OCI-LY3 (cell line): Measurements from ENCODE around the gene PLD4.

Experiments used
- H2AFZ ChIP-seq: fragments of 200-600, 300-600 bp; shearing (Covaris generic); 2 replicates; pipeline ENCODE4 v1.6.0; 2014; ENCODE audit warnings: antibody characterized with exemption, low read depth, low read length
- H3K27ac ChIP-seq: fragments of 200-600, 300-600 bp; sonication (generic); 2 replicates; pipeline ENCODE4 v1.5.1; 2014; ENCODE audit warnings: mild to moderate bottlenecking, low read length, moderate library complexity, mixed read lengths
- H3K27me3 ChIP-seq: fragments of 200-600, 300-600 bp; sonication (generic); 2 replicates; pipeline ENCODE4 v1.6.1; 2014; ENCODE audit warnings: low read depth, low read length, mixed read lengths
- H3K36me3 ChIP-seq: fragments of 200-600, 300-600 bp; sonication (generic); replicated peaks from 2 replicates; pipeline ENCODE3; 2014; ENCODE audit warnings: low read depth, low read length, mixed read lengths
- H3K4me1 ChIP-seq: fragments of 300-600, 200-600 bp; sonication (generic); 2 replicates; pipeline ENCODE4 v1.6.1; 2014; ENCODE audit warnings: low read length, mixed read lengths
- H3K4me2 ChIP-seq: fragments of 200-600, 300-600 bp; sonication (generic); 2 replicates; pipeline ENCODE4 v1.6.1; 2014; ENCODE audit warnings: low read length, mixed read lengths
- H3K4me3 ChIP-seq: fragments of 300-600, 200-600 bp; sonication (generic); 2 replicates; pipeline ENCODE4 v1.5.1; 2014; ENCODE audit warnings: antibody characterized with exemption, mild to moderate bottlenecking, low read length, moderate library complexity
- H3K79me2 ChIP-seq: fragments of 300-600, 200-600 bp; shearing (Covaris generic); 2 replicates; pipeline ENCODE4 v1.6.1; 2014; ENCODE audit warnings: mild to moderate bottlenecking, low read length, mixed read lengths
- H3K9ac ChIP-seq: fragments of 300-600, 200-600 bp; shearing (Covaris generic); 2 replicates; pipeline ENCODE4 v1.6.0; 2014; ENCODE audit warnings: mild to moderate bottlenecking, low read length, moderate library complexity
- H3K9me3 ChIP-seq: fragments of 200-600, 300-600 bp; shearing (Covaris generic); 2 replicates; pipeline ENCODE4 v1.6.1; 2014; ENCODE audit warnings: low read length, mixed read lengths; ENCODE audit not compliant: insufficient read depth
- H4K20me1 ChIP-seq: fragments of 200-600, 300-600 bp; sonication (generic); 2 replicates; pipeline ENCODE4 v1.6.1; 2016; ENCODE audit warnings: low read length, mixed read lengths; ENCODE audit not compliant: insufficient read depth
- EZH2phosphoT487 ChIP-seq: fragments of 200-600 bp; shearing (Covaris generic); IDR thresholded peaks from 2 replicates; pipeline ENCODE4 v1.6.1; 2018; ENCODE audit warnings: antibody characterized with exemption, mixed run types, low read depth
- TF ChIP-seq, protein P1 (sequence below): fragments of 200-600, 300-600 bp; sonication (generic); IDR thresholded peaks from 2 replicates; pipeline ENCODE4 v1.5.1; 2014; ENCODE audit warnings: antibody characterized with exemption, low read length, low read depth

The PLD4 gene

DNA sequence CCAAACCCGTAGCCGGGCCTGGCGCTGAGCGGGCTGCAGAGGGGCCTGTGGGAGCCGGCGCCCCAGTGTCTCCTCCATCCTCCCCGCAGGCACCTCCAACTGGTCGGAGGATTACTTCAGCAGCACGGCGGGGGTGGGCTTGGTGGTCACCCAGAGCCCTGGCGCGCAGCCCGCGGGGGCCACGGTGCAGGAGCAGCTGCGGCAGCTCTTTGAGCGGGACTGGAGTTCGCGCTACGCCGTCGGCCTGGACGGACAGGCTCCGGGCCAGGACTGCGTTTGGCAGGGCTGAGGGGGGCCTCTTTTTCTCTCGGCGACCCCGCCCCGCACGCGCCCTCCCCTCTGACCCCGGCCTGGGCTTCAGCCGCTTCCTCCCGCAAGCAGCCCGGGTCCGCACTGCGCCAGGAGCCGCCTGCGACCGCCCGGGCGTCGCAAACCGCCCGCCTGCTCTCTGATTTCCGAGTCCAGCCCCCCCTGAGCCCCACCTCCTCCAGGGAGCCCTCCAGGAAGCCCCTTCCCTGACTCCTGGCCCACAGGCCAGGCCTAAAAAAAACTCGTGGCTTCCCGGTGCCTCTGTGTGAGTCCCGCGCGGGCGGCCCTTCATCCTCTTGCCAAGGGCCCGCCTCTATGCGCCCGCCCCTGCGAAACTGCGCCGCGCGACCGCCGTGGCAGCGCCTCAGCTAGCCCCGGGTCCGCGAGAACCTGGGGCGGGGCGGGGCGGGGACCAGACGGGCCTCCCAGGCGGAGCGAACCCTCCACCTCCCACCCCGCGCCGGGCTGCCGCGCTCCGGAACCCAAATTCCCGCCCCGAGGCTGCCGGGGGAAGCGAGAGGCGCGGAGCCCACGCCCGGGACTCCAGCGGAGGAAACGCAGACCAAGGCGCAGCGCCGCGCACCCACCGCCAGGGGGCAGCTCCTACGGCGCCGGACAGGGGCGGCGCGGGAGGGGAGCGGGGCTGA, 8.3 kb downstream of the PLD4 start:
- peaks cover 9% of the 10 kb centered on the region for H3K79me2 ChIP-seq
- TF ChIP-seq, protein P1, sequence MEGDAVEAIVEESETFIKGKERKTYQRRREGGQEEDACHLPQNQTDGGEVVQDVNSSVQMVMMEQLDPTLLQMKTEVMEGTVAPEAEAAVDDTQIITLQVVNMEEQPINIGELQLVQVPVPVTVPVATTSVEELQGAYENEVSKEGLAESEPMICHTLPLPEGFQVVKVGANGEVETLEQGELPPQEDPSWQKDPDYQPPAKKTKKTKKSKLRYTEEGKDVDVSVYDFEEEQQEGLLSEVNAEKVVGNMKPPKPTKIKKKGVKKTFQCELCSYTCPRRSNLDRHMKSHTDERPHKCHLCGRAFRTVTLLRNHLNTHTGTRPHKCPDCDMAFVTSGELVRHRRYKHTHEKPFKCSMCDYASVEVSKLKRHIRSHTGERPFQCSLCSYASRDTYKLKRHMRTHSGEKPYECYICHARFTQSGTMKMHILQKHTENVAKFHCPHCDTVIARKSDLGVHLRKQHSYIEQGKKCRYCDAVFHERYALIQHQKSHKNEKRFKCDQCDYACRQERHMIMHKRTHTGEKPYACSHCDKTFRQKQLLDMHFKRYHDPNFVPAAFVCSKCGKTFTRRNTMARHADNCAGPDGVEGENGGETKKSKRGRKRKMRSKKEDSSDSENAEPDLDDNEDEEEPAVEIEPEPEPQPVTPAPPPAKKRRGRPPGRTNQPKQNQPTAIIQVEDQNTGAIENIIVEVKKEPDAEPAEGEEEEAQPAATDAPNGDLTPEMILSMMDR = peak; percentile 42
- no peak for TF ChIP-seq EZH2phosphoT487
- H3K4me1 ChIP-seq = peaks cover 11% of the 10 kb centered on the region
- H3K9ac ChIP-seq = no peak overlapping the region
- no peak overlapping the region for H2AFZ ChIP-seq
- peak overlapping the region; percentile 31 for H3K4me3 ChIP-seq
- peak overlapping the region; percentile 47 for H3K4me2 ChIP-seq
- peaks cover 36% of the 10 kb centered on the region for H4K20me1 ChIP-seq
- no peaks in the 10 kb centered on the region for H3K9me3 ChIP-seq
- H3K27me3 ChIP-seq = peaks cover 11% of the 10 kb centered on the region
- H3K36me3 ChIP-seq = peaks cover 43% of the 10 kb centered on the region
- H3K27ac ChIP-seq = no peak overlapping the region

DNA sequence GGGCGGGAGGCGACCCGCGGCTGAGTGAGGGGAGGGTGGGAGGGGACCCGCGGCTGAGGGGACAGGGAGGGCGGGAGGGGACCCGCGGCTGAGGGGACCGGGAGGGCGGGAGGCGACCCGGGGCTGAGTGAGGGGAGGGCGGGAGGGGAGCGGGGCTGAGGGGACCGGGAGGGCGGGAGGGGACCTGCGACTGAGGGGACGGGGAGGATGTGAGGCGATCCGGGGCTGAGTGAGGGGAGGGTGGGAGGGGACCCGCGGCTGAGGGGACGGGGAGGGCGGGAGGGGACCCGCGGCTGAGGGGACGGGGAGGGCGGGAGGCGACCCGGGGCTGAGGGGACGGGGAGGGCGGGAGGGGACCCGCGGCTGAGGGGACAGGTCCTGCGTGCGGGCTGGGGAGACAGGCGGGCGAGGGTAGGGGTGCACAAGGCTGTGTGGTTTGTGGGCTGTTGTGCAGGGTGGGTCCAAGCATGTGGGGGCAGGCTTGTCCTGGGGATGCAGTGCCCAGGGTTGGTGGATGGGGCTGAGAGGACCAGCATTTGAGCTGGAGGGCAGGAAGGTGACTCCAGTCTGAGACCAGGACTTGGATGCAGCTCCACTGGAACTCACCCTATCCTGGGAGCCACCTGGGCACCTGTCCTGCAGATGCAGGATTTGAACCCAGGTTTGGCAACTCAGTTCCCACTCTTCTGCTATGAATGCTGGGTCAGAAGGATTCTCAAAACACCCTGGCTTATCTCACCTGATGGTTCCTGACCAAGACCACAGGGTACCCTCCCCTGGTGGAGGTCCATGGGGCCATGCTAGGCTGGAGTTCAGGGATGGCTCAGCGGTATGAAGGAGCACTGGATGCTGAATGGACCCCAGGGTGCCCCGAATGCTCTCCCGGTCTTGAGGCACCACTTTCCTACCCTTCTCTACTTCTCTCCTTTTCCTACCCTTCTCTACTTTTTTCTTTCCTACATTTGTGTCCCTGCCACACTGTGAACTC, 9.4 kb downstream of the PLD4 start:
- Histone ChIP-seq H3K4me2 (no peak overlapping the region), H2AFZ (no peak overlapping the region), H4K20me1 (peaks cover 25% of the 10 kb centered on the region), H3K36me3 (peaks cover 32% of the 10 kb centered on the region), H3K79me2 (no peaks in the 10 kb centered on the region), H3K27me3 (peaks cover 22% of the 10 kb centered on the region), H3K4me1 (0 out of 2 replicates have a peak, but pooled peaks cover 6% of the 10 kb centered on the region), H3K4me3 (no peak overlapping the region), H3K9me3 (no peaks in the 10 kb centered on the region), H3K9ac (no peak overlapping the region), H3K27ac (no peak overlapping the region)
- no peak for TF ChIP-seq EZH2phosphoT487
- TF ChIP-seq, protein P1 = no peak

DNA sequence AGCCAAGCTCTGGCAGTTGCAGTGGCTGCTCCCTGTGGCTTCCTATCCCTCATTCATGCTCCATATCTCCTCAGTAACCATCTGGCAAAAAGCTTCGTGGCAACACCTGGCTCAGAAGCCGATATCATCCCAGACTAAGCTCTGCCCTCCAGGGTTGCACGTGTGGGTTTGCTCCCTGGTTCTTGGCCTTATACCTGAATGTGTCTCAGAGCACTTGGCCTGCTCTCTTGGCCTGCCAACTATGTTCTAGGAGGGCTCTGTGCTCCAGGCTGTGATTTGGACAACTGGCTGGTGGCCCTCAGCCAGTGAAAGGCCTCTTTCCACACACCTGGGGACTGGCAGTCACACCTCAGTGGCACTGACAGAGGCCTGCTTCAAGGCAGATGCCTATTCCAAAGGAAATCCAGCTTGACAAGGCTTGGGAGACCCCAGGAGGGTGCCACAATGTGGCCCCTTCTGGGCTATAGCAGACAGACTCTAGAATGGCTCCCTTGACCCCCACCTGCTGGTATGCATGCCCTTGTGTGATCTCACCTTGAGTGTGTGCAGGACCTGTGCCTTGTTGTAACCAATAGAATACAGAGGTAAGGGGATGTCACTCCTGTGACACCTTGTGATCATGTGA, 10.5 kb downstream of the PLD4 start:
- H3K4me3 ChIP-seq = no peak overlapping the region
- H4K20me1 ChIP-seq = peaks cover 14% of the 10 kb centered on the region
- no peaks in the 10 kb centered on the region for H3K79me2 ChIP-seq
- H3K36me3 ChIP-seq = peaks cover 21% of the 10 kb centered on the region
- H3K9ac ChIP-seq = no peak overlapping the region
- peaks cover 33% of the 10 kb centered on the region for H3K27me3 ChIP-seq
- 0 out of 2 replicates have a peak, but pooled peaks cover 6% of the 10 kb centered on the region for H3K4me1 ChIP-seq
- no peaks in the 10 kb centered on the region for H3K9me3 ChIP-seq
- H3K4me2 ChIP-seq = no peak overlapping the region
- no peak overlapping the region for H3K27ac ChIP-seq
- TF ChIP-seq, protein P1 = no peak
- no peak for TF ChIP-seq EZH2phosphoT487
- no peak overlapping the region for H2AFZ ChIP-seq
